ENCODE measurements around the gene VTI1A. TPM values are rescaled to one million over a fixed set of nuclear protein-coding genes. Genes with fewer than 3 reads are reported as not detected.

Gene VTI1A
- total RNA-seq, 1 donor from 2014 or later = 29.7 TPM

- Histone ChIP-seq H3K27me3 (no peaks in the 10 kb centered on the region), H3K9me3 (no peaks in the 10 kb centered on the region), H3K36me3 (no peaks in the 10 kb centered on the region), H3K4me1 (peaks cover 5% of the 10 kb centered on the region), H3K4me3 (no peak overlapping the region), H3K27ac (no peak overlapping the region)
- TF ChIP-seq CTCF (IDR thresholded peaks at IDR 0.05) = no peak
- DNase-seq (no peak), ATAC-seq (no peak)
- intact Hi-C loops (cut with DNase I) = no loop called here
Observed at GRCh38 chr10:112583236-112583939, 136.4 kb downstream of the VTI1A start.

GRCh38 chr10:112584276-112584675 lies 137.3 kb downstream of the VTI1A start:
- Histone ChIP-seq H3K9me3 (no peaks in the 10 kb centered on the region), H3K4me1 (peaks cover 5% of the 10 kb centered on the region), H3K27ac (no peak overlapping the region), H3K4me3 (no peak overlapping the region), H3K36me3 (no peaks in the 10 kb centered on the region), H3K27me3 (no peaks in the 10 kb centered on the region)
- ATAC-seq (no peak), DNase-seq (no peak)
- intact Hi-C loops (cut with DNase I) = no loop called here
- TF ChIP-seq CTCF (IDR thresholded peaks at IDR 0.05) = no peak

DNA sequence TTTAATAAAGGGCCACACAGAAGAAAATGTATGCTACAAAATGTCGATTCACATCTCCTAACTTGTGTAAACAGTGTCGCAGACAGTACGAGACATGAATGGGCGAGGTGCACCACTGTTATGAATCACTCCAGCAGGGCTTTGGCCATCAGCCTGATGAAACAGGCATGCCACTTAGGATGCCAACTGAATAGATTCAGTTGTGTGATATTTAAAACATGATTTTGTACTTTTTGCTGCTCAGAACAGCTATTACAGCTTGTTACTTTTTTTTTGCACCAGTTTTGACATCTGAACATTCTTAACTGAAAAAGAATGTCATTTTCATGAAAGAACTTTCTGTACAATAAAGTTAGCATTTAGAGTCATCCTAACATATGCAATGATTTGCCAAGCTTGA lies 138.1 kb downstream of the VTI1A start:
- intact Hi-C loops (cut with DNase I) = no loop called here
- ATAC-seq (peak; percentile 62), DNase-seq (no peak)
- Histone ChIP-seq H3K27me3 (no peaks in the 10 kb centered on the region), H3K9me3 (no peaks in the 10 kb centered on the region), H3K4me1 (peaks cover 5% of the 10 kb centered on the region), H3K27ac (no peak overlapping the region), H3K36me3 (no peaks in the 10 kb centered on the region), H3K4me3 (no peak overlapping the region)
- TF ChIP-seq CTCF (IDR thresholded peaks at IDR 0.05) = no peak

DNA sequence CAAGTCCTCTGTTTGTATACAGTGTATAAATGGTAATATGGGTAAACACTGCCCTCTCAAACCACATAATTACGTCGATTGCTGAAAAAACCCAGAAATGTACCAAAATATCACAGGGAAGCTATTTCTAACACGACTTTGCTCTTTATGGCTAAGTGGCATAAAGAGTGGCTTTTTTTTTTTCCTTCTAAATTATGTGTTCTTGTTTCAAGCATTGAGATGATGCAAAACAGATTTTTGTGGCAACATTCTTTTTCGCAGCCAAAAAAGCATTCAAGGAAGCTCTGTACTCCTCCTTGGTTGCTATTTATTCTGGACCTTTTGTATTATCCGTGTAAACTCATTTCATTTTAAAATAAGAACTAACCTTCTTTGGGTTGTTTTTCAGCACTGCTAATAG lies 138.9 kb downstream of the VTI1A start:
- H3K27me3 ChIP-seq = no peaks in the 10 kb centered on the region
- H3K9me3 ChIP-seq = no peaks in the 10 kb centered on the region
- DNase-seq = no peak
- intact Hi-C loops (cut with DNase I) = no loop called here
- no peaks in the 10 kb centered on the region for H3K36me3 ChIP-seq
- TF ChIP-seq CTCF (IDR thresholded peaks at IDR 0.05) = no peak
- peaks cover 5% of the 10 kb centered on the region for H3K4me1 ChIP-seq
- no peak overlapping the region for H3K27ac ChIP-seq
- ATAC-seq = no peak
- no peak overlapping the region for H3K4me3 ChIP-seq

- H3K27me3 ChIP-seq = no peaks in the 10 kb centered on the region
- no peaks in the 10 kb centered on the region for H3K36me3 ChIP-seq
- DNase-seq (no peak), ATAC-seq (no peak)
- H3K4me1 ChIP-seq = peaks cover 5% of the 10 kb centered on the region
- intact Hi-C loops (cut with DNase I) = no loop called here
- no peak overlapping the region for H3K4me3 ChIP-seq
- no peak for TF ChIP-seq CTCF (IDR thresholded peaks at IDR 0.05)
- no peak overlapping the region for H3K27ac ChIP-seq
- no peaks in the 10 kb centered on the region for H3K9me3 ChIP-seq
Observed at GRCh38 chr10:112587729-112588128, 140.7 kb downstream of the VTI1A start.

All from upper lobe of right lung (tissue), 1 donor.